H1 (cell line): ENCODE measurements around the gene DIPK1C. TPM values are rescaled to one million over a fixed set of nuclear protein-coding genes. Genes with fewer than 3 reads are reported as not detected.

Experiments
- CTCF ChIA-PET: fragments of 300-600 bp; sonication (Branson Sonifier 250); formaldehyde crosslinking; loops from one replicate; lab custom pipeline; 2021; ENCODE audit not compliant: partially characterized antibody; lab: Charles Lee
- POLR2A ChIA-PET: fragments of 300-600 bp; sonication (Branson Sonifier 250); formaldehyde crosslinking; loops from one replicate; lab custom pipeline; 2021; ENCODE audit warnings: inconsistent platforms; ENCODE audit not compliant: partially characterized antibody; lab: Charles Lee
- DNase-seq, 2 experiments: peaks; one replicate each; pipeline versions ENCODE4 v3.0.0 to v3.0.0-alpha.2; 2010 to 2022; ENCODE audit warnings: low spot score in 2 of 2, low read depth in 1 of 2, mixed read lengths in 1 of 2
- FAIRE-seq: peaks from 2 replicates; lab custom pipeline; 2011; peaks lifted over from hg19 to GRCh38; lab: Jason Lieb, UNC
- H2AFZ ChIP-seq: 2 replicates; pipeline ENCODE4 v1.8.1; 2012; ENCODE audit warnings: low read length, inconsistent platforms
- H2AK5ac ChIP-seq: 2 replicates; pipeline ENCODE4 v1.6.1; 2013; ENCODE audit warnings: low read depth, low read length
- H2BK120ac ChIP-seq: replicated peaks from 2 replicates; pipeline ENCODE3; 2013; ENCODE audit warnings: low read depth, low read length, inconsistent platforms
- H2BK12ac ChIP-seq: 2 replicates; pipeline ENCODE4 v1.6.1; 2013; ENCODE audit warnings: low read depth, low read length
- H2BK15ac ChIP-seq: 2 replicates; pipeline ENCODE4 v1.6.1; 2013; ENCODE audit warnings: low read length
- H2BK20ac ChIP-seq: 2 replicates; pipeline ENCODE4 v1.6.1; 2013; ENCODE audit warnings: low read length
- H2BK5ac ChIP-seq: 2 replicates; pipeline ENCODE4 v1.6.1; 2013; ENCODE audit warnings: low read depth, low read length
- H3K14ac ChIP-seq: 2 replicates; pipeline ENCODE4 v1.6.1; 2013; ENCODE audit warnings: inconsistent platforms; ENCODE audit not compliant: insufficient read length
- H3K18ac ChIP-seq: 2 replicates; pipeline ENCODE4 v1.6.1; 2013; ENCODE audit warnings: low read length; ENCODE audit errors: extremely low read depth
- H3K23ac ChIP-seq: 2 replicates; pipeline ENCODE4 v1.6.1; 2013; ENCODE audit warnings: inconsistent platforms; ENCODE audit not compliant: insufficient read length
- H3K23me2 ChIP-seq: 2 replicates; pipeline ENCODE4 v1.6.1; 2013; ENCODE audit warnings: low read depth, low read length
- H3K27ac ChIP-seq: 2 replicates; pipeline ENCODE4 v1.6.1; 2011; ENCODE audit warnings: low read depth, low read length, inconsistent platforms
- H3K27me3 ChIP-seq, 4 experiments: replicated peaks in 1 of 4; 1 replicate in 1 of 4; 2 replicates in 3 of 4; pipeline versions ENCODE4 v1.6.1 to v1.8.1; 2011 to 2013; ENCODE audit warnings: low read length in 3 of 4, mild to moderate bottlenecking in 3 of 4, inconsistent platforms in 2 of 4, mixed read lengths in 2 of 4, moderate library complexity in 1 of 4; ENCODE audit not compliant: control insufficient read depth in 3 of 4, insufficient read depth in 3 of 4; ENCODE audit errors: extremely low read depth in 1 of 4
- H3K36me3 ChIP-seq, 4 experiments: 2 replicates each; pipeline versions ENCODE4 v1.6.1 to v1.8.1; 2011 to 2013; ENCODE audit warnings: mild to moderate bottlenecking in 4 of 4, low read length in 3 of 4, moderate library complexity in 2 of 4, control low read depth in 1 of 4, inconsistent platforms in 1 of 4; ENCODE audit not compliant: insufficient read depth in 4 of 4, control insufficient read depth in 2 of 4
- H3K4ac ChIP-seq: replicated peaks from 2 replicates; pipeline ENCODE3; 2013; ENCODE audit warnings: low read length, low read depth, mixed read lengths, inconsistent platforms; ENCODE audit not compliant: insufficient read length
- H3K4me1 ChIP-seq, 4 experiments: replicated peaks in 1 of 4; 1 replicate in 1 of 4; 2 replicates in 3 of 4; pipeline versions ENCODE4 v1.6.1 to v1.8.1; 2011 to 2013; ENCODE audit warnings: low read length in 3 of 4, inconsistent platforms in 2 of 4, mixed read lengths in 1 of 4; ENCODE audit not compliant: insufficient read depth in 4 of 4, control insufficient read depth in 3 of 4
- H3K4me2 ChIP-seq, 2 experiments: 2 replicates each; pipeline versions ENCODE4 v1.6.1 to v1.8.1; 2011 to 2013; ENCODE audit warnings: low read depth in 2 of 2, low read length in 2 of 2, control low read depth in 1 of 2, inconsistent platforms in 1 of 2, mild to moderate bottlenecking in 1 of 2; ENCODE audit not compliant: insufficient read depth in 1 of 2
- H3K4me3 ChIP-seq, 4 experiments: fragments of 200-600, 300-600 bp in 1 of 4; sonication (generic), shearing (Covaris generic), sonication (Bioruptor Twin) in 1 of 4; 2 replicates each; pipeline versions ENCODE4 v1.5.1 to v1.8.1; 2011 to 2016; ENCODE audit warnings: low read length in 4 of 4, low read depth in 3 of 4, control low read depth in 2 of 4, inconsistent platforms in 2 of 4, mild to moderate bottlenecking in 2 of 4, mixed read lengths in 1 of 4, moderate library complexity in 1 of 4; ENCODE audit not compliant: insufficient read depth in 2 of 4; ENCODE audit errors: extremely low read depth in 1 of 4
- H3K56ac ChIP-seq: replicated peaks from 2 replicates; pipeline ENCODE3; 2013; ENCODE audit warnings: low read depth, mild to moderate bottlenecking, mixed read lengths, low read length, inconsistent platforms; ENCODE audit not compliant: insufficient read length
- H3K79me1 ChIP-seq: 2 replicates; pipeline ENCODE4 v1.6.1; 2013; ENCODE audit warnings: low read depth, low read length, control low read depth
- H3K79me2 ChIP-seq, 2 experiments: 2 replicates each; pipeline versions ENCODE4 v1.6.1 to v1.8.1; 2012 to 2013; ENCODE audit warnings: low read length in 2 of 2, mild to moderate bottlenecking in 2 of 2, inconsistent platforms in 1 of 2; ENCODE audit not compliant: insufficient read depth in 2 of 2, control insufficient read depth in 1 of 2
- H3K9ac ChIP-seq, 4 experiments: replicated peaks in 1 of 4; 1 replicate in 1 of 4; 2 replicates in 3 of 4; pipeline versions ENCODE4 v1.6.1 to v1.8.1; 2011 to 2013; ENCODE audit warnings: low read depth in 3 of 4, low read length in 3 of 4, control low read depth in 2 of 4, mild to moderate bottlenecking in 2 of 4, moderate library complexity in 2 of 4, inconsistent platforms in 1 of 4; ENCODE audit errors: extremely low read depth in 1 of 4
- H3K9me3 ChIP-seq, 2 experiments: 2 replicates each; pipeline versions ENCODE4 v1.6.1 to v1.8.1; 2012 to 2013; ENCODE audit warnings: mild to moderate bottlenecking in 2 of 2, moderate library complexity in 2 of 2, control low read depth in 1 of 2, inconsistent platforms in 1 of 2, low read depth in 1 of 2, low read length in 1 of 2, mixed read lengths in 1 of 2; ENCODE audit not compliant: insufficient read depth in 2 of 2
- H4K20me1 ChIP-seq, 2 experiments: replicated peaks in 1 of 2; 2 replicates each; pipeline versions ENCODE3 to v1.8.1; 2011 to 2013; ENCODE audit warnings: inconsistent platforms in 2 of 2, low read length in 2 of 2, mild to moderate bottlenecking in 1 of 2; ENCODE audit not compliant: insufficient read depth in 2 of 2, control insufficient read depth in 1 of 2
- H4K5ac ChIP-seq: 2 replicates; pipeline ENCODE4 v1.6.1; 2013; ENCODE audit warnings: low read length, low read depth, mixed read lengths, inconsistent platforms; ENCODE audit not compliant: insufficient read length
- H4K8ac ChIP-seq: 2 replicates; pipeline ENCODE4 v1.8.0; 2013; ENCODE audit warnings: mild to moderate bottlenecking, moderate library complexity, low read length, inconsistent platforms; ENCODE audit not compliant: insufficient read depth; ENCODE audit errors: extremely low read depth
- H4K91ac ChIP-seq: replicated peaks from 2 replicates; pipeline ENCODE3; 2013; ENCODE audit warnings: low read length, mixed read lengths, inconsistent platforms; ENCODE audit not compliant: insufficient read length
- CBX5 ChIP-seq: fragments of 300-800, 300-1000 bp; sonication (generic); IDR thresholded peaks from 2 replicates; pipeline ENCODE4 v1.7.1; 2016; ENCODE audit warnings: antibody characterized with exemption, low read length, low read depth
- CEBPB ChIP-seq: IDR thresholded peaks from 2 replicates; pipeline ENCODE4 v1.6.1; 2012; ENCODE audit warnings: low read depth, low read length
- CTBP2 ChIP-seq: IDR thresholded peaks from 2 replicates; pipeline ENCODE4 v1.7.0; 2011; ENCODE audit warnings: borderline replicate concordance, mild to moderate bottlenecking, moderate library complexity, mixed read lengths, low read length; ENCODE audit not compliant: insufficient read depth, insufficient read length
- HDAC6 ChIP-seq: IDR thresholded peaks from one replicate; pipeline ENCODE4 v1.7.1; 2012; ENCODE audit warnings: low read depth, mild to moderate bottlenecking, inconsistent platforms, low read length, moderate library complexity
- RXRA ChIP-seq: IDR thresholded peaks from 2 replicates; pipeline ENCODE4 v1.6.1; 2011; ENCODE audit warnings: low read depth, mild to moderate bottlenecking, low read length, moderate library complexity; ENCODE audit not compliant: insufficient read depth
- WGBS, 2 experiments: shearing (Covaris generic) in 1 of 2; methylation state at CpG; one replicate each; pipeline versions ENCODE4 v1.1.6 to v1.1.7; 2013 to 2015; ENCODE audit warnings: low lambda C conversion rate in 2 of 2, mixed read lengths in 2 of 2, inconsistent platforms in 1 of 2, low coverage in 1 of 2, missing lambda C conversion rate in 1 of 2; ENCODE audit not compliant: insufficient replicate concordance in 2 of 2, insufficient coverage in 1 of 2, insufficient read length in 1 of 2; ENCODE audit errors: extremely low coverage in 1 of 2, missing lambda C conversion rate in 1 of 2; 5-methylcytosine and 5-hydroxymethylcytosine counted together
- polyA plus RNA-seq, 7 experiments: library from polyadenylated mRNA; depleted of rRNA in 3 of 7; stranded (reverse) in 5 of 7; unstranded in 2 of 7; fragments of >200 nt in 5 of 7; fragments of 200-250 nt in 2 of 7; gene quantifications; 1 replicate in 5 of 7; 2 replicates in 1 of 7; 4 replicates in 1 of 7; pipeline versions ENCODE4 v1.2.1 to v1.2.3, GENCODE V29; 2011 to 2013; ENCODE audit warnings: missing spikeins in 2 of 7, mixed read lengths in 2 of 7
- total RNA-seq: library from RNA; stranded (reverse); fragmentation: NEBNext Ultra II Directional; extraction: Animal tissue kit (Norgen Biotek cat#: 25700); gene quantifications from 2 replicates; pipeline ENCODE4 v1.2.1, GENCODE V29; 2021
- TF ChIP-seq, protein P1 (sequence below): IDR thresholded peaks from 2 replicates; pipeline ENCODE4 v1.6.1; 2012; ENCODE audit warnings: inconsistent platforms
- TF ChIP-seq, protein P2 (sequence below): IDR thresholded peaks from 2 replicates; pipeline ENCODE4 v1.6.1; 2011; ENCODE audit warnings: low read length, improper control_type of control experiment

Gene DIPK1C
- total and polyA plus RNA-seq, 2 of the 8 experiments (the other 6 are each of a cell fraction or from before 2014, with no cell fraction given), result 0.08 TPM; not detected in 1

DNA sequence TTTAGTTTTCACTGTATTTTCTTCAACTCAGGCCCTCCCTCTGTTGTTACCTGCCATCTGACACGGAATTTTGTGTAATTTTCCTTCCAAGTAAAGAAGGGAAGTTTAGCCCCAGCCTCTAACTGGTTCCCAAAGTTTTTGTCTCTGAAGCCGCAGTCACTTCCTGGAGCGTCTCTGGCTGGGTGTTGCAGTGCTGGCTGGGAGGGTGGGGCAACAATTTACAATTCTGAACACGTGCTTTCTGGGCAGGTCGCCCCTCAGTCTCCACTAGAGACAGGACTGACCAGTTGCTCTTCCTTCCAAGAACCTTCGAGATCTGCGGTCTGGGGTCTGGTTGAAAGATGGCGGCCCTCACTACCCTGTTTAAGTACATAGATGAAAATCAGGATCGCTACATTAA is 42.5 kb upstream of the DIPK1C start:
- Histone ChIP-seq H4K8ac (no peak overlapping the region), H3K4me1 (peaks cover 2 to 16% (median 5%) of the 10 kb centered on the region in 4 experiments; a peak in 5 of 7 replicates), H2AK5ac (no peak overlapping the region), H3K56ac (no peak overlapping the region), H3K36me3 (peaks cover 14 to 39% (median 28%) of the 10 kb centered on the region in 4 experiments), H4K91ac (no peak overlapping the region), H3K79me1 (peaks cover 9% of the 10 kb centered on the region; the same call in 1 of the 2 replicates), H3K9ac (no peak overlapping the region), H2BK12ac (no peak overlapping the region), H3K23ac (no peak overlapping the region), H3K4ac (no peak overlapping the region), H2BK15ac (no peak overlapping the region), H3K27ac (no peak overlapping the region), H2BK120ac (no peak overlapping the region), H3K27me3 (no peaks in the 10 kb centered on the region), H3K18ac (no peak overlapping the region), H4K5ac (no peak overlapping the region), H2AFZ (no peak overlapping the region), H3K4me2 (peak overlapping the region in 1 of 2 experiments; percentile 21; a peak in 1 of 4 replicates), H3K4me3 (no peak overlapping the region), H2BK20ac (no peak overlapping the region), H3K23me2 (peaks cover 2% of the 10 kb centered on the region; the same call in 1 of the 2 replicates), H4K20me1 (peaks cover 2 to 11% of the 10 kb centered on the region in 2 experiments), H3K9me3 (no peaks in the 10 kb centered on the region), H2BK5ac (no peak overlapping the region), H3K14ac (no peak overlapping the region), H3K79me2 (peaks cover 19 to 36% of the 10 kb centered on the region in 2 experiments)
- WGBS, 2 experiments, result 79% methylated on average over 9 of the region's 9 CpGs; no CpG with 5 or more reads in 1 of the 2 experiments
- TF ChIP-seq, protein P1, sequence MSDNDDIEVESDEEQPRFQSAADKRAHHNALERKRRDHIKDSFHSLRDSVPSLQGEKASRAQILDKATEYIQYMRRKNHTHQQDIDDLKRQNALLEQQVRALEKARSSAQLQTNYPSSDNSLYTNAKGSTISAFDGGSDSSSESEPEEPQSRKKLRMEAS, result 0 out of 2 replicates have a peak, but pooled peaks have one; percentile 26
- no peak for TF ChIP-seq RXRA
- TF ChIP-seq, protein P2, sequence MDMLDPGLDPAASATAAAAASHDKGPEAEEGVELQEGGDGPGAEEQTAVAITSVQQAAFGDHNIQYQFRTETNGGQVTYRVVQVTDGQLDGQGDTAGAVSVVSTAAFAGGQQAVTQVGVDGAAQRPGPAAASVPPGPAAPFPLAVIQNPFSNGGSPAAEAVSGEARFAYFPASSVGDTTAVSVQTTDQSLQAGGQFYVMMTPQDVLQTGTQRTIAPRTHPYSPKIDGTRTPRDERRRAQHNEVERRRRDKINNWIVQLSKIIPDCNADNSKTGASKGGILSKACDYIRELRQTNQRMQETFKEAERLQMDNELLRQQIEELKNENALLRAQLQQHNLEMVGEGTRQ, result no peak
- TF ChIP-seq CEBPB, result no peak
- TF ChIP-seq CBX5, result no peak
- TF ChIP-seq HDAC6, result no peak
- TF ChIP-seq CTBP2, result no peak
- FAIRE-seq (no peak), DNase-seq (no peak)
- ChIA-PET CTCF (interaction anchor here (1.2 kb wide), 1 partner anchor 52 kb away, joined by 3 read pairs; no protein-coding TSS in a partner anchor), POLR2A (interaction anchor here (2.1 kb wide), 1 partner anchor 18 kb away, joined by 10 read pairs; no protein-coding TSS in a partner anchor)
